ENCODE results near the gene TCP11L2. TPM values are rescaled to one million over a fixed set of nuclear protein-coding genes. Genes with fewer than 3 reads are reported as not detected.

Gene TCP11L2
- total RNA-seq, 1 experiment from 2014 or later = 12.1 TPM

GRCh38 chr12:106267535-106267934 lies 35.0 kb upstream of the TCP11L2 start:
- H3F3A ChIP-seq (ENCODE audit: low read length, unreplicated experiment) = no peaks in the 10 kb centered on the region

GRCh38 chr12:106269150-106269771 lies 33.3 kb upstream of the TCP11L2 start:
- Histone ChIP-seq H3K4me1 (ENCODE audit: insufficient read depth, low read length) (no peaks in the 10 kb centered on the region), H3K9me3 (ENCODE audit: low read length) (no peaks in the 10 kb centered on the region), H3K9ac (ENCODE audit: low read length) (no peak overlapping the region), H3K4me2 (ENCODE audit: low read length) (no peak overlapping the region), H2AFZ (ENCODE audit: low read length) (no peak overlapping the region), H3K27ac (ENCODE audit: low read length) (no peak overlapping the region), H3K4me3 (ENCODE audit: low read length) (no peak overlapping the region), H3K9me2 (replicated peaks; ENCODE audit: low read length) (no peaks in the 10 kb centered on the region), H3K36me3 (ENCODE audit: low read depth, low read length) (no peaks in the 10 kb centered on the region), H3K27me3 (ENCODE audit: low read length) (no peaks in the 10 kb centered on the region), H3F3A (ENCODE audit: low read length, unreplicated experiment) (no peaks in the 10 kb centered on the region), H4K20me1 (ENCODE audit: low read length) (no peaks in the 10 kb centered on the region), H3K79me2 (ENCODE audit: low read length) (no peaks in the 10 kb centered on the region)
- no peak for DNase-seq
- TF ChIP-seq CTCF (conservative IDR thresholded peaks at IDR 0.05; ENCODE audit: low read depth, low read length) (no peak), EZH2 (IDR thresholded peaks at IDR 0.05; ENCODE audit: low read length, unreplicated experiment) (no peak), EZH2phosphoT487 (IDR thresholded peaks at IDR 0.05; ENCODE audit: borderline replicate concordance, low read length) (no peak)
- ChIA-PET POLR2A (ENCODE audit: unreplicated experiment) (no interaction called here), CTCF (no interaction called here)
- no TSS peak for BruUV-seq (replicated peaks)
- no peak for ATAC-seq
- intact Hi-C loops (cut with micrococcal nuclease) = no loop called here

More at GRCh38 chr12:106267535-106267934, 35.0 kb upstream of the TCP11L2 start:
- ChIA-PET POLR2A (ENCODE audit: unreplicated experiment) (no interaction called here), CTCF (no interaction called here)
- Histone ChIP-seq H3K4me3 (ENCODE audit: low read length) (no peak overlapping the region), H3K36me3 (ENCODE audit: low read depth, low read length) (no peaks in the 10 kb centered on the region), H3K79me2 (ENCODE audit: low read length) (no peaks in the 10 kb centered on the region), H3K27ac (ENCODE audit: low read length) (no peak overlapping the region), H3K9ac (ENCODE audit: low read length) (no peak overlapping the region), H3K9me2 (replicated peaks; ENCODE audit: low read length) (no peaks in the 10 kb centered on the region), H3K27me3 (ENCODE audit: low read length) (no peaks in the 10 kb centered on the region), H3K4me2 (ENCODE audit: low read length) (no peak overlapping the region), H2AFZ (ENCODE audit: low read length) (no peak overlapping the region), H3K4me1 (ENCODE audit: insufficient read depth, low read length) (no peaks in the 10 kb centered on the region), H3K9me3 (ENCODE audit: low read length) (no peaks in the 10 kb centered on the region), H4K20me1 (ENCODE audit: low read length) (no peaks in the 10 kb centered on the region)
- ATAC-seq (no peak), DNase-seq (no peak)
- TF ChIP-seq EZH2 (IDR thresholded peaks at IDR 0.05; ENCODE audit: low read length, unreplicated experiment) (no peak), CTCF (conservative IDR thresholded peaks at IDR 0.05; ENCODE audit: low read depth, low read length) (no peak), EZH2phosphoT487 (IDR thresholded peaks at IDR 0.05; ENCODE audit: borderline replicate concordance, low read length) (no peak)
- BruUV-seq (replicated peaks) = no TSS peak
- intact Hi-C loops (cut with micrococcal nuclease) = no loop called here

GRCh38 chr12:106271575-106272505 lies 30.7 kb upstream of the TCP11L2 start:
- no peak overlapping the region for H3K4me2 ChIP-seq (ENCODE audit: low read length)
- no peak for DNase-seq
- intact Hi-C loops (cut with micrococcal nuclease) = no loop called here
- H3K36me3 ChIP-seq (ENCODE audit: low read depth, low read length) = no peaks in the 10 kb centered on the region
- BruUV-seq (replicated peaks) = no TSS peak
- no peak for ATAC-seq
- ChIA-PET CTCF (no interaction called here), POLR2A (ENCODE audit: unreplicated experiment) (no interaction called here)
- TF ChIP-seq EZH2 (IDR thresholded peaks at IDR 0.05; ENCODE audit: low read length, unreplicated experiment) (no peak), EZH2phosphoT487 (IDR thresholded peaks at IDR 0.05; ENCODE audit: borderline replicate concordance, low read length) (no peak), CTCF (conservative IDR thresholded peaks at IDR 0.05; ENCODE audit: low read depth, low read length) (no peak)
- no peak overlapping the region for H3K9ac ChIP-seq (ENCODE audit: low read length)
- no peaks in the 10 kb centered on the region for H3K9me2 ChIP-seq (replicated peaks; ENCODE audit: low read length)
- H3K4me3 ChIP-seq (ENCODE audit: low read length) = no peak overlapping the region
- H3K27ac ChIP-seq (ENCODE audit: low read length) = no peak overlapping the region
- no peaks in the 10 kb centered on the region for H4K20me1 ChIP-seq (ENCODE audit: low read length)
- H3K9me3 ChIP-seq (ENCODE audit: low read length) = no peaks in the 10 kb centered on the region
- no peaks in the 10 kb centered on the region for H3F3A ChIP-seq (ENCODE audit: low read length, unreplicated experiment)
- no peaks in the 10 kb centered on the region for H3K4me1 ChIP-seq (ENCODE audit: insufficient read depth, low read length)
- no peaks in the 10 kb centered on the region for H3K27me3 ChIP-seq (ENCODE audit: low read length)
- H3K79me2 ChIP-seq (ENCODE audit: low read length) = no peaks in the 10 kb centered on the region
- no peak overlapping the region for H2AFZ ChIP-seq (ENCODE audit: low read length)

All from PC-3 (cell line).